ENCODE data around the gene NMRAL1.

NMRAL1 gene

DNA sequence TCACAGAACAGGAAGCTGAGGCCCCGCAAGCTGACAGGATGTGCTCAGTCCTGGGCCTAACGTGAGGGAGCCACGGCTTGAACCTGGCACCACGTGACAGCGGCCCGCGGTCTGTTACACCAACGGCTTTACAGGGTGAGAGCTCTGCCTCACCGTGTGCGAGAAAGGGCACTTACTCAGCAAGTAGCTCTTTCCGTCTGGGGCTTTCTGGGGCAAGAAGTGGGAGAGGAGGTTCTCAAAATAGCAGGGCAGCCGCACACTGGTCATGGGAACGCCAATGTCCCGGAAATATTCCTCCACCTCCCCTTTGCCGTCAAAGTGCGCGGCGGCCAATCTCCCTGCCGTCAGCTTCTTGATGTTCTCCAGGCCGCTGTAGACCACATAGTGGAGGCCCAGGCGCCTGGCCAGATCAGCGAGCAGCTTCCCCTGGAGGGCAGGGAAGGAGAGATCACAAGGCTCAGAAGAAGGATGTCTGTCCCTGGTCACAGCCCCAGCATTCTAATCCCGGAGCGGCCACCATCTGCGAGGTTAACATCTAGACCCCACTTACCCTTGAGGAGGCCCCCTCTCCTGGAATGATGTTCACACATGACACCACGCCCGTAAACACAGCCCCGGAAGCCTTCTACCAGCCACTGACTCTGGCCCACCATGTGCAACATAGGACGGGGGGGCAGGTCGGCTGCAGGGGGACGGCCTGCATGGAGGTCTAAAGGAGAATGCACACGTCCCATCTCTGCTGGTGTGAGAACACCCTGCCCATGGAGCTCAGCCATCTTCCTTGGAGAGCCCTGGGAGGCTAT is 8.2 kb downstream of the NMRAL1 start:
- peak; percentile 26 for DNase-seq (ENCODE audit: low read depth)

GRCh38 chr16:4463522-4464163 is 10.8 kb downstream of the NMRAL1 start:
- no peak for DNase-seq (ENCODE audit: low read depth)

GRCh38 chr16:4461250-4462085 is 13.0 kb downstream of the NMRAL1 start:
- no peak for DNase-seq (ENCODE audit: low read depth)

DNA sequence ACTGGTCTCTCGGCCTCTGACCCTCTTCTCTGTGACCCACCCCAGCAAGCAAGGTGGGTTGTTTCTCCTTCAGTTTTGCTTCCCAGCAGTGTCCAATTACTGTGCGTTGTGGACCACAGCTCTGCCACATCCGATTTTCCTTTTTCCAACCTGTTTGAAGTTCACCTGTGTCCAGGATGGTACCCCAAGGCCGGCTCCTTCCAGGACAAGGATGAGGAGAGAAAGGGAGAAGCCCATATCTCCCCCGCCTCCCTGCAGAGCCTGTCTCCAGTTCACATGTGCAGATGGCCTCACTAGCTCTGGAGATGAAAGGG is 13.5 kb downstream of the NMRAL1 start:
- no peak for DNase-seq (ENCODE audit: low read depth)

GRCh38 chr16:4455951-4456350 is 18.5 kb downstream of the NMRAL1 start:
- no peak for DNase-seq (ENCODE audit: low read depth)

DNA sequence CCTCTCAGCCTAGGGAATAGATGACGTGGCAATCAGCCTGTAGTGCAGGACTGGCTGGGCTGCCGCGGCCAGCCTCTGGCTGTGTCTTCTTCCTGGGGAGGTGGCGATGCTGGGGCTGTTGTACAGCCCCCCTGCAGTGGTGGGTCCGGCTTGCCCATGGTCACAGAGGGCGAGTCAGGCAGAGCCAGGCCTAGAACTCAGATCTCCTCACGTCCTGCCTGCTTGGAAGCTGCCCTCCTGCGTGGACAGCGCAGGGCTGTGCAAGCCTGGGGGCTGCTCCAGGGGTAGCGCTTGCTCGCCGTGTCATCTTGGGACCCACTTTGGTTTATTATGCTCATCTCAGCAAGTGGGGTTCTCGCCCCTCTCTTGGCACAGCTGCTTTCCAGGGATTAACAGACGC is 19.3 kb downstream of the NMRAL1 start:
- DNase-seq (ENCODE audit: low read depth), result no peak

GRCh38 chr16:4454623-4455022 is 19.8 kb downstream of the NMRAL1 start:
- DNase-seq (ENCODE audit: low read depth), result no peak

DNA sequence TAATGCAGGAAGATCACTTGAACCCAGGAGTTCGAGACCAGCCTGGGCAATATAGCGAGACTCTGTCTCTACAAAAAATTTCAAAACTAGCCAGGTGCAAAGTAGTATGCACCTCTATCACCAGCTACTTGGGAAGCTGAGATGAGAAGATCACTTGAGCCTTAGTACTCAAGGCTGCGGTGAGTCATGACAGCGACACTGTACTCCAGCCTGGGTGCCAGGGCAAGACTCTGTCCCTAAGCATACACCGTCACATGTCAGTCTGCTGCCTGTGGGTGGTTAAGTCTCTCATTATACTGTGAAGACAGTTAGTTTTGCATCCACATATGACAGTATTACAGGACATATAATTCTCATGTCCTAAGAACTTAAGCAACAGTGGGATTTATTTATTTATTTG is 21.8 kb downstream of the NMRAL1 start:
- DNase-seq (ENCODE audit: low read depth), result no peak

GRCh38 chr16:4450931-4451519 is 23.4 kb downstream of the NMRAL1 start:
- no peak for DNase-seq (ENCODE audit: low read depth)

DNA sequence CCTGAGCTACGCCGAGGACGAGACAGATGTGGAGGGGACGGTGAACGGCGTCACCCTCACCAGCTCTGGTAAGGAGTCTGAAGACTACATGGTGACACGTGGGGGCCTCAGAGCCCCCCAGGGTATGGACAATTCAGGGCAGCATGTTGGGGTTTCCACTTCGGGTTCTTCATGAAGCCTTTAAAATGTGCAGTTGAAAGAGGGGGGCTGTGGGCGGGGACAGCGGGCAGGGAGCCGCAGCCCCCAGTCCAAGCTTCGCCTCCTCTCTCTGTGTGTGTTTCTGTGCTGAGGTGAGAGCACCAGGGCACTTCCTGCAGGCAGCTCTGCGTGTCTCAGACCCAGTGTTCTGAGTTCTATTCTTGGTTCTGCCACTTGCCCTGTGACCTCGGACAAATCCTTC is 24.0 kb downstream of the NMRAL1 start:
- no peak for DNase-seq (ENCODE audit: low read depth)

DNA sequence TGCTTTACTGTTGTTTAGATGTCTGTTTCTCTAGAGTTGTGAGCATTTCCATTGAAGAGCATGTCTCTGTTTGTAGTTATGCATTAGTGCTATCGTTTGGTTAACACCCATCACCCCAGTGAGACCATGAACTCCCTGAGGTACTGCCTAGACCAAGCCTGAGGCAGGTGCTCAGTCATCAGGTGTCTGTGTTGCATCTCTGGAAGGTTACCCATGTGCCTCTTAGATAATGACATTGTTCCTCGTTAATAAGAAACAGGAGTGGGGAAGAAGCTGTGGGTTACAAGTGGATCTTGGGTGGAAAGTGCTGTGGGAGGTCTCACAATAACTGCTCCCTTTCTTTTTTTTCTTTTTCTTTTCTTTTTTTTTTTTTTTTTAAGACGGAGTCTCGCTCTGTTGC is 30.4 kb downstream of the NMRAL1 start:
- no peak for DNase-seq (ENCODE audit: low read depth)

- no peak for DNase-seq (ENCODE audit: low read depth)
Observed at GRCh38 chr16:4443271-4443670, 31.2 kb downstream of the NMRAL1 start.

DNA sequence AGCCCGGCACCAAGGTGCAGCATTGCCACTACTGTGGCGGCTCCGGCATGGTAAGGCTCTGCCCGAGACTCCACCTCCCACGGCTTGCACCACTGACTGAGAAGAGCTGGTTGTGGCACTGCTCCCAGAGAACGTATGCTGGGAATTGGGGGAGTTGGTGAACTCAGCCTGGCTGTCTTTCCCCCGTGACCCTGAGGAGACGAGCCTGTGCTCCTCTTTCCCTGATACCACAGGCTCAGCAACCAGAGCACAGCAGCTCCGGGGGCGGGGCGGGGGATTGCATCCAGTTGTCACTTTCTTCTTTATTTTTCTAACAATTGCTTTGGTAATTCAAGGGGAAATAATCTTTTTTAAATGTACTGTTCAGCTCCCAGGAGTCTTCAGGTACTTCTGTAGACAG is 32.1 kb downstream of the NMRAL1 start:
- DNase-seq (ENCODE audit: low read depth), result no peak

- no peak for DNase-seq (ENCODE audit: low read depth)
Observed at GRCh38 chr16:4437366-4437765, 37.1 kb downstream of the NMRAL1 start.

- no peak for DNase-seq (ENCODE audit: low read depth)
Observed at GRCh38 chr16:4435337-4436067, 38.9 kb downstream of the NMRAL1 start.

DNA sequence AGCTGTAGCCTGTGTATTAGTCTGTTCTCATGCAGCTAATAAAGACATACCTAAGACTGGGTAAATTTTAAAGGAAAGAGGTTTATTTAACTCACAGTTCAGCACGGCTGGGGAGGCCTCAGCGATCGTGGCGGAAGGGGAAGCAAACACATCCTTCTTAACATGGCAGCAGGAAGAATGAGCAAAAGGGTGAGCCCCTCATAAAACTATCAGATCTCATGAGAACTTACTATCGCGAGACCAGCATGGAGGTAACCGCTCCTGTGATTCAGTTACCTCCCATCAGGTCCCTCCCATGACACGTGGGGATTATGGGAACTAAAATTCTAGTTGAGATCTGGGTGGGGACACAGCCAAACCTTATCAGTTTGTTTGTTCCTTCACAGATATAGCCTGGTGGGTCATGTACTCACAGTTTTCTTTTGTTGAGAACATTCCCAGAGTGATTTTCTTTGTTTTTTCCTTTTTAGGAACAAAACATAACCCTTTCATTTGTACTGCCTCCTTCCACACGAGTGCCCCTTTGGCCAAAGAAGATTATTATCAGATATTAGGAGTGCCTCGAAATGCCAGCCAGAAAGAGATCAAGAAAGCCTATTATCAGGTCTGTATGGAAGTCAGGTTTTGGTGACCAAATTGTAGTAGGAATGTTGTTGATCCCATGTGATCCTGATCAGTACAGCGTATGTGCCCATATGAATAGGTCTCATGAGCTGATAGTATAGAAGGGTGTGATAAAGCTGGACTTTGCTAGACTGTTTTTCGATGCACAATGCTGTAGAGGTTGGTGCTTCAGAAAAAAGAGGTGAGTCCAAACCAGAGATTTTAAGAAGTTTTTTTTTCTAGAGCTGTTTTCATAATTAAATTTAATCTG is 40.3 kb downstream of the NMRAL1 start:
- DNase-seq (ENCODE audit: low read depth), result no peak

DNA sequence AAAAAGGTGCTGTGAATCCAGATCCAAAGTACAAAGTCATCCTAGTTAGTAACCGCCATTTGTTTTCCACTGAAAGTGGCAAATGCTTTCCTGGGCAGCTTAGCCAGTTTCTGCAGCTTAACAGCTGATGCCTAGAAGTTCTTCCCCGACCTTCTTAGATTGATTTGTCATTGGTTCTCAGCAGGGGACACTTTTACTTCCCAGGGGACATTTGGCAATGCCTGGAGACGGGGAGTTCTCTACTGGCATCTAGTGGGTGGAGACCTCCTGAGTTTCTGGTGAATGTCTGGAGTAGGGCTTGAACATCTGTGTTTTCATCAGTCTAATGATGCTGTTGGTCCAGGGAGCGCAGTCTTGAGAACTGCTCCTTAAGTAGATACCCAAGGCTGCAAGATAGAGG is 41.2 kb downstream of the NMRAL1 start:
- DNase-seq (ENCODE audit: low read depth), result no peak

GRCh38 chr16:4431023-4431422 is 43.4 kb downstream of the NMRAL1 start:
- no peak for DNase-seq (ENCODE audit: low read depth)

DNA sequence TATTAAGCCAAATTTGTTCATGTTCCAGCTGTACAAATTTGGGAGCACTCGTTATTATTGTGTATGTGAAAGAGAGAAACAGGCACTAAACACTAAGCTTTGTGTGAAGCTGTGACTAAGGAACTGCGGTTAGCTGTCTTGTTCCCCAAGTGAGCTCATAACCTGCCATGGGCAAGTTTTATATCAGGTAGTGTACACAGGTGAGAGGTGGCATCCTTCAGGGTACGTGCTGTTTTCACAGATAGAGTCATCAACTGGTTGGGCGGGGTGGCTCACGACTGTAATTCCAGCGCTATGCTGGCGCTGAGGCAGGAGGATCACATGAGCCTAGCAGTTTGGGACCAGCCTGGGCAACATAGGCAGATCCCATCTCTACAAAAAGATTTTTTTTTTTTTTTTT is 45.9 kb downstream of the NMRAL1 start:
- no peak for DNase-seq (ENCODE audit: low read depth)

GRCh38 chr16:4426722-4427372 is 47.6 kb downstream of the NMRAL1 start:
- DNase-seq (ENCODE audit: low read depth), result no peak
